HG03108 (cell line): ENCODE results near the gene ARID1B.

Source experiments
- ATAC-seq: cut with Tn5 transposase; IDR thresholded peaks from one replicate; pipeline ENCODE4 v1.9.1; 2021; ENCODE audit warnings: moderate library complexity; ENCODE audit not compliant: unreplicated experiment

Gene ARID1B

GRCh38 chr6:156901309-156902019 is 124.3 kb downstream of the ARID1B start:
- no peak for ATAC-seq

DNA sequence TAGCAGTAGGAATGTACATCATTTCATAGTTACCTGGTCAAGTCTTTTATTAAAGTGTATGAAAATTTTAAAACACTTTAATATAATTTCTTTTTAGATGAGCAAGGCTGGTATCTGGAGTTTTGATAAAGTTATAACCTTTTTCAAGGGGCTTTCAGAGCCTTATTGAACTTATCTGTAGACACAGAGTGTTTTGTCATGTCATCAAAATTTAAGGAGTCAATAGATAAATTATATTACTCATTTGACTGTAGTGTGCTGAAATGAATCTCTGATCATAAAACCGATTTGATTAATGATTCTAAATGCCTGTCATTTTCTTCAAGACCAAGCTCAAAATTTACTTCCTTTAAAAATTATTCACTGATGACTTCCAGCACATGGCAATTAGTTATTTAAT is 125.6 kb downstream of the ARID1B start:
- no peak for ATAC-seq

- no peak for ATAC-seq
Measured at GRCh38 chr6:156904176-156904967, 127.2 kb downstream of the ARID1B start.

- no peak for ATAC-seq
Measured at GRCh38 chr6:156905801-156906200, 128.6 kb downstream of the ARID1B start.

GRCh38 chr6:156906451-156906850 is 129.3 kb downstream of the ARID1B start:
- no peak for ATAC-seq

- ATAC-seq, result no peak
Measured at GRCh38 chr6:156909212-156910010, 132.2 kb downstream of the ARID1B start.

GRCh38 chr6:156910011-156910334 is 132.8 kb downstream of the ARID1B start:
- no peak for ATAC-seq

- ATAC-seq, result no peak
Measured at GRCh38 chr6:156910938-156911337, 133.8 kb downstream of the ARID1B start.

DNA sequence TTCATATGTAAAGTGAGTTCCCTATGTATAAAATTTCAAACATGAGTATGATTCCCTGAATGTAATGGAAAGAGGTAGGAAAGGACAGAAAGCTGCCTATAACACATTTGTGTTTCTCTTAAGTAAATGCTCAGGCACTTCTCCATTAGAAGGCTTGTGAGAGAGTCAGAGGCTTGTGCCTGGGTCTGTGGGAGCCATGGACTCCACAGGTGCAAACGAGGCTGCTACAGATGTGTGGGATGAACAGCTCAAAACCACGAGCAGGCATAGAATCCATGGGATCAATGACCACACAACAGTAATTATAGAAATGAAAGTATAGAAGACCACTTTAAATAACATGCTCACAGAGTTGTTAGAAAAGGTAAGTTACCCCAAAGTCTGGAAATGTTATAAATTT is 134.4 kb downstream of the ARID1B start:
- no peak for ATAC-seq

GRCh38 chr6:156912431-156912830 is 135.3 kb downstream of the ARID1B start:
- no peak for ATAC-seq

- ATAC-seq, result no peak
Measured at GRCh38 chr6:156914181-156914580, 137.0 kb downstream of the ARID1B start.

DNA sequence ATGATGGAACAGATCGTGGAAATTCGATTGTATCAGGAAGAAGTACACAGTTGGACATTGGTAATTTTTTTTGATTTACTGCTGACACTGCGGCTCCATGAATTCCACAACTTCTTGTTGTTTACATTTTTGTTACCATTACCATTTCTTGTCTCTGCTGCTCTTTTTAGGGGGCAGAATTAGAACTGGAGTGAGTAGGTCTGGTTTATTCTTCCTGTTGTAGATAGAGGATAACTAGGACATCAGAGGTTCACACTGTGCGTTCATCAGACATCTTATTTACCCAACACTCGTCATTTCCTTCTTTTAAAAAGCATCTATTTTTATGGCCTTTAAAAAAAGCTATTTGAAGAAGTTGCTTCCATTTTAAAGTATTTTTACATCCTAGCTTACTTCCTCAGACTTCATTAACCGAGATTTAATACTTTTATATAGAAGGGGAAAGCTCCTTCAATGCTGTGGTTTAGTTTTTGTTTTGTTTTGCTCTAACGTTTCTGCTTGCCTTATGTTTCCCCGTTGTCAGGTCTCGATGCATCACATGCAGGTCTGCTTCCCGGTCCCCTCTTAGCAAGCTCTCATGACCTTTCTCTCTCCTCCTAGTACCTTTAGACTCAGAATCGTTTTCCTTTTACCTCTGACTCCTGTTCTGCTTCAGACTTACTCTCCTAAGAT is 139.1 kb downstream of the ARID1B start:
- ATAC-seq, result no peak

DNA sequence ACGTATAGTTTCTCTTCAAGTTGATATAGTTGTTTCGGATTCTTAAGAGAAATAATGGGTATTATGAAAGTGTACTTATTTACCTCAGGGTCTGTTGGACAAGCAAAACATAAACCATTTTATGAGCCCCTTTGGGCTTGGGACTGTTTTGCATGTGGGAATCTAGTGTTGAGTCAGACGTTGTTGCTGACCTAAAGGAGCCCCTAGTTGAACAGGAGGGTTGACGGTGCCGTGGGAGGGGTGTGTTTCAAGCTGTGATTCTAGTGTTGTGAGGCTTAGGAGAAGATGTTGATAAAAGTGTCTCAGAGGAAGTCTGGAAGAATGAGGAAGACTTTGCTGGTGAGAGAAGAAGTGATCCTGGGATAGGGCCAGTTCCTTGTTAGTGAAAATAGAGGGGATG is 140.0 kb downstream of the ARID1B start:
- peak; percentile 62 for ATAC-seq

DNA sequence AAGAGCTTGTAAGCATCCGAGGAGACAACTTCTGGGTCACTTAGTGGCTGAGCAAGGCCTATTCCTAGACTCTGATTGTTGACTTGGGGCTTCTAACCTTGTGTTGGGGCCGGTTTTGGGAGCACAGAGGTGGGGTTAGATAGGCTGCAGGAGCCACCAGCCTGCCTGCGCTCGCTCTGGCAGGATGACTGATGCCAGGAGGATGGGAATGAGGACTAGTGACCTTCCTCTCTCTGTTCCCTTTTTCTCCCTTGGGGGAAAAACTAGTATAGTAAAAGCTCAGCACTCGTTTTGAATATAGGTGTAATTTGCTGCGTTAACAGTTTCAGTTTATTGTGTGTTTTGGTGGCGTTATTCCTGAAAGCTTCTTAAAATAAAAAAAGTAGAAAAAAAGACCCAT is 141.5 kb downstream of the ARID1B start:
- no peak for ATAC-seq

GRCh38 chr6:156919370-156919769 is 142.2 kb downstream of the ARID1B start:
- ATAC-seq, result no peak

GRCh38 chr6:156919814-156920369 is 142.7 kb downstream of the ARID1B start:
- ATAC-seq, result no peak

DNA sequence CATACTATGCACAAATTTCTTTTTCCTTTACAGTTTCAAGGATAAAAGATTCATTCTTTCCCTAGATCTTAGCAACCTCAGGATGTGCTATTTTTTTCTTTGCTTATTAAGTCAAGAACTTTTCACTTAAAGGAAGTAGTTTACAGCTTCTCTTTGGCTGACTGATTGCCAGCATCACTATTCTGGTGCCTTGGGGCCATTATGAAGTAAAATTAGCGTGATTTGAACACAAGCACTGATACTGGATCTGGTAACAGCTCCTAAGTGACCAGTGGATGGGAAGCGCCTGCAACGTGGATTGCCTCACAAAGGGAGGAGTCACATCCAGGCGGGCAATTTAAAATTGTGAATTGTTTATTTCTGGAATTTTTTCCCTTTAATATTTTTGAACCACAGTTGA is 147.1 kb downstream of the ARID1B start:
- ATAC-seq, result no peak

DNA sequence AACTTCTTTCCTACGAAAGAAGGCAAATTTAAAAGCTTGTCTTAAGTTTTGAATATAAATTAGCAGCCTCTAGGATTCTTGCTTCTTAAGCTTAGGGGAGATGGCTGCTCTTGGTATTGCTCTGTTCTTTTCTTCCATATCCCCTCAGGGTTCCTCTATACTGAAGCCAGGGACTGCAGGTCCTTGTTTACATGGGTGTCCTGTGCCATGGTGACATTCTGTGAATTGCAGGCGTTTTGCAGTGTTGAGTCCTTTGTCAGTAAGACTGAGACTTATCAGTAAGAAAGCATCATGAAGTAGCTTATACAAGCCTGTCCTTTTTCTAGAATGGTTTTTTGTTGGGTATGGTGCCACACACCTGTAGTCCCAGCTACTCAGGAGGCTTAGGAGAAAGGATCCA is 147.8 kb downstream of the ARID1B start:
- ATAC-seq, result no peak

GRCh38 chr6:156925718-156926607 is 148.8 kb downstream of the ARID1B start:
- ATAC-seq, result peak; percentile 88

DNA sequence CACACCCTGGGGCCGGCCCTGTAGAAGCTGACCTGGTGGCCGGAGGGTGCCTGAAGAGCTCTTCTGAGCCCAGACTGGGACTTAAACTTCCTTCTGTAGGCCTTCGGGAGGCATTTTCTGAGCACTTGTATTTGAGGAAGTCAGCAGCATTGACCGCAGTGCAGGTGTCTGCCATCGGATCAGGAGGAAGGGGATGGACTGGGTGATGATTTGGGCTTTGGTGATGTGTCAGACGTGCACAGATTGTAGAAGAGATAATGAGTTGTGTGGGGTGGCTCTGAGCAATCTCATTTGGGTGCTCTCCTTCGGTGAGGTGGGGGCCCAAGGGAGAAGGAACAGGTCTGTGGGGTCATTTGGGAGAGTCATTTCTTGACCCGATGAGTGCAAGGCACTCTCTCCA is 150.9 kb downstream of the ARID1B start:
- ATAC-seq, result no peak
